GM19099 (cell line): ENCODE results near the gene ARID5B.

Source experiments
- POLR2A ChIP-seq: IDR thresholded peaks from 3 replicates; pipeline ENCODE4 v1.6.1; 2011; ENCODE audit warnings: low read depth; ENCODE audit not compliant: insufficient read length; ENCODE audit errors: extremely low read depth

Gene ARID5B

GRCh38 chr10:61939902-61940301 is 38.4 kb downstream of the ARID5B start:
- TF ChIP-seq POLR2A = no peak

DNA sequence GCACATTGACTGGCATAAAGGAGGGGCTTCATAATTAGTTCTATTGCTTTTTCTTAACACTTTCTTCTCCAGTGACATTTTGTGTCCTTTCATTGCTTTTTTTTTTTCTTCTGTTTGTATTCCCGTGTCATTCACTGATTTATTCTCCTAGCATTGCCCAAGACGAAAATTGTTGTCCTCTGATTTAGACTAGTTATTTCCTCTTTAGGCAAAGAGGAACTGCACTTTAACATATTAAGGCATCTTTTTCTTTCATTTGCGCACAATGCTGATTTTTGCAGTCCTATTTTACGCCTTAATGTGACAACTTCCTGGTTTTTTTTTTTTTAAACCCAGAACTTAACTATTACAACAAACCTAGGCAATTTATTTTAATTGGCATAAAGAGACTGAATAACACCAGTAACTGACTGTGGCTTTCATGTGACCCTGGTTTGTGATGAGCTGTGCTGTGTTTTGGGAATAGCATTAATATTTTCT is 39.7 kb downstream of the ARID5B start:
- TF ChIP-seq POLR2A = no peak

DNA sequence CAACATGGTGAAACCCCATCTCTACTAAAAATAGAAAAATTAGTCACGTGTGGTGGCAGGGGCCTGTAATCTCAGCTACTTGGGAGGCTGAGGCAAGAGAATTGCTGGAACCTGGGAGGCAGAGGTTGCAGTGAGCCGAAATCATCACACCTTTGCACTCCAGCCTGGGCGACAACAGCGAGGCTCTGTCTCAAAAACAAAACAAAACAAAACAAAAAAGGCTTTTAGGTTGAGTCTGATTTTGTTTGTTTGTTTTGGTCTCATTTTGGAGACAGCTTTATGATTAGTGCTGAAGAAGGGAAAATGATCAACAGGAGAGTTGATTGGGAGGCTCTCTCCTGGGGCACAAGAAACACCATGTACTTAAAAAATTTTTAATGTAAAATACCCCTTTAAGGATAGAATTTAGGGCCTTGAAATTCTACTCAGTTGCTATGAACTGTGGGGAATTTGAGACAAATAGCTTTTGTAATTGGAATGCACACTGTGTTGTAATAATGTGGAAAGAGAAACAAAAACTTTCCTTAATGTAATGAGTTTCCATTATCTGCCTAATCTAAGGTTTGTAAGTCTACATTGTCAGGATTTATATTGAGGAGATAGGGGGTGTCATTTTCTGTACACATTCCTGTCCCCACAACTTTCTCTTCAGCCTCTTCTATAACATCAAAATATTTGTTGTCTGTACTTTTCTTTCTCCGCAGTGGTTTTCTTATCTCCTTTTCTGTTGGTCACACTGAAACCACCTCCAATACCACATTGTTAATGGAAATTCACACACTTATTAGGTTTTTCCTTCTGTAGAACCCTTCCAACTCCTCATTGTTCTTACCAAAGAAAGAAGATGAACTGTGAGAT is 41.3 kb downstream of the ARID5B start:
- TF ChIP-seq POLR2A = no peak

- TF ChIP-seq POLR2A = no peak
These were observed 42.3 kb downstream of the ARID5B start for GRCh38 chr10:61943674-61944378.

- TF ChIP-seq POLR2A = no peak
These were observed 43.1 kb downstream of the ARID5B start for GRCh38 chr10:61944410-61945147.

GRCh38 chr10:61949687-61950086 is 48.2 kb downstream of the ARID5B start:
- no peak for TF ChIP-seq POLR2A

- no peak for TF ChIP-seq POLR2A
These were observed 49.1 kb downstream of the ARID5B start for GRCh38 chr10:61950449-61951143.

DNA sequence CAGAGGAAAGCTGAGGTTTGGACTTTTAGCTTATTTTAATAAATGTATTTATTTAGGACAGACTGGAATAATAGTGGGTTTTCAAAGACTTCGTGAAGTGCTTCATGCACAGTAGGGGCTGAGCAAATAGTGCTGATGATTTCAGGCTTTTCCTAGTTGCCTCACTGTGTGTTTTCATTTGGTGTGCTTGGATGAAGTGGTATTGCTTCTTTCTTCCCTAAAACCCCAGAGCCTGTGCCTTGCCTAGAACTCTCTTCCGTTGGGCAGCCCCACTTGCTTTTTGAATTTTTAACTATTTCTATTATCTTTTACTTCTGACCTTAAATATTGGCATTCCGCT is 49.6 kb downstream of the ARID5B start:
- no peak for TF ChIP-seq POLR2A

- no peak for TF ChIP-seq POLR2A
These were observed 50.7 kb downstream of the ARID5B start for GRCh38 chr10:61952028-61952674.

DNA sequence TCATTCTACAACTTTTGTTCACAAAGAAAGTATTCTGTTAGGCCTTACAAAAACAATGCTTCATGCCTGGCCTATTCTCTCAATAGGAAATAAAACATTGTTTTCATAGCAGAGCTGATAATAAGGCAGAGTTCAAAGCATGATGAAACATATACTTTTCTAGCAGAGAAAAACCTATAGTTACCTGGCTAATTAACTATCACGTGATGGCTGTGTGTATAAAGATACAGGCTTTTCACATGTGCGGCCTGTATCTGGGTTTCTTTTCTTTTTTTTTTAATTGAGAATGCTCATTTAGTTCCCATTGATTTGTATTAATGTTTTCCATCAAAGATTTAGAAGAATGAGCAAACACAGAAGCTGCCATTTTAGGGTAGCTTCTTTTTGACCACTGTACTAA is 51.7 kb downstream of the ARID5B start:
- TF ChIP-seq POLR2A = no peak

DNA sequence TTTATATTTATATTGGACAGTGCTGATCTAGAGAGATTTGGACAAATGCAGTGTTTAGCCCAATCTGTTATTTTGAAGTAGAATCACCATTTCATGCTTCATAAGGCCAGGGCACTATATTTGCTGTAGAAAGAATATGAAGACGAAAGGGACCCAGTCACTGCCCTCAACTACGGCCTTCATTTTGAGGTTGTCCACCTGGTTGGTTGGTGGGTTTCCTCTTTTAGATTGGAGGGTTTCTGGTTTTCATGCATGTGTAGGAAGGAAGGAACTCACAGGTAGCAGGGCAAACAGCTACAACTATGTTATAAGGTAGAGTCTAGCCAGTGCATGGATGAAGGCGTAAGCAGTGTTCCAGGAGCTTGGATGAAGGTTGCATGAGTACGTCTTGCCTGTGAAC is 56.3 kb downstream of the ARID5B start:
- TF ChIP-seq POLR2A = no peak

DNA sequence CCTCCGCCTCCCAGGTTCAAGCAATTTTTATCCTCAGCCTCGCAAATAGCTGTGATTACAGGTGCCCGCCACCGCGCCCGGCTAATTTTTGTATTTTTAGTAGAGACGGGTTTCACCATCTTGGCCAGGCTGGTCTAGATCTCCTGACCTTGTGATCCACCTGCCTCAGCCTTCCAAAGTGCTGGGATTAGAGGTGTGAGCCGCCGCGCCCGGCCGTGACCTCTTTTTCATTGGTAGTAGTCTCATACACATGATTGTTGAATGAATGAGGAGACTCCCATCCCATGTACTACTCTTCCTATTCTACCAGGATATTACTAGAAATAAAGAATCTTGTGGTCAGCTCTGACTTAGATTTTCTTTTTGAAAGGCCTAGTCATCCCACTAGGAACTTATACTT is 56.8 kb downstream of the ARID5B start:
- TF ChIP-seq POLR2A = no peak

GRCh38 chr10:61958805-61959204 is 57.3 kb downstream of the ARID5B start:
- TF ChIP-seq POLR2A = no peak

- no peak for TF ChIP-seq POLR2A
These were observed 58.3 kb downstream of the ARID5B start for GRCh38 chr10:61959814-61960213.
